Uterus (tissue), 4 donors: ENCODE measurements around the gene DOCK1. TPM values are rescaled to one million over a fixed set of nuclear protein-coding genes. Genes with fewer than 3 reads are reported as not detected.

Experiments
- DNase-seq, 2 donors: peaks; one replicate each; pipeline ENCODE4 v3.0.0-alpha.2; 2019 to 2020
- H3K27ac ChIP-seq, 2 donors: fragments of 200-600 bp; sonication (generic); 1 replicate in 1 of 2; 2 replicates in 1 of 2; pipeline ENCODE4 v1.5.1; 2016 to 2018
- H3K27me3 ChIP-seq, 2 donors: fragments of 200-600 bp; sonication (generic); one replicate each; pipeline ENCODE4 v1.5.1; 2018 to 2019; ENCODE audit warnings: control low read depth in 1 of 2
- H3K36me3 ChIP-seq, 2 donors: fragments of 200-600 bp; sonication (generic); one replicate each; pipeline ENCODE4 v1.5.1; 2019; ENCODE audit warnings: control low read depth in 1 of 2
- H3K4me1 ChIP-seq, 2 donors: fragments of 200-600 bp; sonication (generic); one replicate each; pipeline ENCODE4 v1.5.1; 2018 to 2019; ENCODE audit warnings: control low read depth in 1 of 2
- H3K4me3 ChIP-seq, 2 donors: fragments of 200-600 bp; sonication (generic); 1 replicate in 1 of 2; 2 replicates in 1 of 2; pipeline ENCODE4 v1.5.1; 2018 to 2019; ENCODE audit warnings: mild to moderate bottlenecking in 1 of 2
- H3K9me3 ChIP-seq, 2 donors: fragments of 200-600 bp; sonication (generic); one replicate each; pipeline ENCODE4 v1.5.1; 2019; ENCODE audit warnings: control low read depth in 1 of 2
- POLR2A ChIP-seq, 2 donors: fragments of 450-650 bp; IDR thresholded peaks; one replicate each; pipeline ENCODE4 v1.6.1; 2016; ENCODE audit warnings: antibody characterized with exemption in 2 of 2, mild to moderate bottlenecking in 1 of 2, moderate library complexity in 1 of 2
- intact Hi-C: fragments of 100-400 bp; cut with DNase I; formaldehyde crosslinking; loops from one replicate; pipeline ENCODE4 v1.15.1; 2023; ENCODE audit warnings: low total_unique reads
- total RNA-seq, 4 donors: library from RNA; depleted of rRNA in 3 of 4; stranded (reverse); fragments of >200 nt in 3 of 4; gene quantifications; one replicate each; pipeline versions ENCODE4 v1.1.0 to v1.2.4, GENCODE V29; 2014 to 2023
- TF ChIP-seq, protein P1 (sequence below), 4 experiments: fragments of 200-600 bp in 2 of 4; fragments of 450-650 bp in 2 of 4; sonication (generic) in 2 of 4; IDR thresholded peaks; one replicate each; pipeline ENCODE4 v1.5.1; 2016 to 2019; ENCODE audit warnings: antibody characterized with exemption in 4 of 4, mild to moderate bottlenecking in 2 of 4, moderate library complexity in 1 of 4
- donor health status: DM: yes; HTN: yes; CAD: no.

The DOCK1 gene
- total RNA-seq, 4 donors from 2014 or later = 15.6 to 130 (median 65.0) TPM

DNA sequence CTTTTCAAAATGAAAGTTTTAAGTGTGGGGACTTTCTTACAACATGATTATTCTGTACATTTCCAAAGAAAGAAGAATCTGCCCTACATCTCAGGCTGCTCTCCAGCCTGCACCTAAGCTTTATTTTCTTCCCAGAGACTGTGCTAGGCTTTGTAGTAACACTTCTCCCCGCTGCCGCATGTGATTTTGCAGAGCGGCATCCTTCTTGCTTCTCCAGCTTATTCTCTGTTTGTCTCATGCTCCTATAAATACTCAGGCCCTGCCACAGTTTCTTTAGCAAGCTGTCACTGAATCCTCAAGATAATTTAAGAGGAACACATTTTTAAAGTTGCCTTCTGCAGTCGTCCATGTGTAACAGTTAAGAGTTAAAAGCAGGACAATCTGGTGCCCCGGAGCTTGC is 237.6 kb downstream of the DOCK1 start:
- no peaks in the 10 kb centered on the region for H3K9me3 ChIP-seq
- no peaks in the 10 kb centered on the region for H3K4me1 ChIP-seq
- no peak overlapping the region for H3K4me3 ChIP-seq
- no peak for DNase-seq
- no peaks in the 10 kb centered on the region for H3K27me3 ChIP-seq
- intact Hi-C loops = no loop called here
- TF ChIP-seq, protein P1, sequence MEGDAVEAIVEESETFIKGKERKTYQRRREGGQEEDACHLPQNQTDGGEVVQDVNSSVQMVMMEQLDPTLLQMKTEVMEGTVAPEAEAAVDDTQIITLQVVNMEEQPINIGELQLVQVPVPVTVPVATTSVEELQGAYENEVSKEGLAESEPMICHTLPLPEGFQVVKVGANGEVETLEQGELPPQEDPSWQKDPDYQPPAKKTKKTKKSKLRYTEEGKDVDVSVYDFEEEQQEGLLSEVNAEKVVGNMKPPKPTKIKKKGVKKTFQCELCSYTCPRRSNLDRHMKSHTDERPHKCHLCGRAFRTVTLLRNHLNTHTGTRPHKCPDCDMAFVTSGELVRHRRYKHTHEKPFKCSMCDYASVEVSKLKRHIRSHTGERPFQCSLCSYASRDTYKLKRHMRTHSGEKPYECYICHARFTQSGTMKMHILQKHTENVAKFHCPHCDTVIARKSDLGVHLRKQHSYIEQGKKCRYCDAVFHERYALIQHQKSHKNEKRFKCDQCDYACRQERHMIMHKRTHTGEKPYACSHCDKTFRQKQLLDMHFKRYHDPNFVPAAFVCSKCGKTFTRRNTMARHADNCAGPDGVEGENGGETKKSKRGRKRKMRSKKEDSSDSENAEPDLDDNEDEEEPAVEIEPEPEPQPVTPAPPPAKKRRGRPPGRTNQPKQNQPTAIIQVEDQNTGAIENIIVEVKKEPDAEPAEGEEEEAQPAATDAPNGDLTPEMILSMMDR (IDR thresholded peaks at IDR 0.05) = no peak
- no peak for TF ChIP-seq POLR2A (IDR thresholded peaks at IDR 0.05)
- H3K27ac ChIP-seq = no peak overlapping the region
- H3K36me3 ChIP-seq = no peaks in the 10 kb centered on the region

DNA sequence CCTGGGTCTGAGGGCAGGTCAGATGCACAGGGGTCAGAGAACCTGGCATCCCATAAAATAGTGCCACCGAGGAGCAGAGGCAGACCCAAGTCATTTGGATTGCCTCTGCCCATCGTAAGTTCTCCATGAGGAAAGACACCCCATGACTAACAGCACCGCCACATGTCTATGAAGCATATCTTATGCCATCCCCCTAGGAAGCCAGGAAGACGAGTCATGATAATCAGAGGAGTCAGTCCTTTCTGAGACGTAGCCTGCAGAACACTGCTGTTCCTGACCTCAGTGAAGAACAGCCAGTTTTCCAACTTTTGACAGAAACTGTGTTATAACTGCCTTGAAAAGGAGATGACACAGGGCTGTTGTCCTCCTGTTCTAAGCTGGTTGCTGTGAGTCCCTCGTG is 239.9 kb downstream of the DOCK1 start:
- intact Hi-C loops = no loop called here

DNA sequence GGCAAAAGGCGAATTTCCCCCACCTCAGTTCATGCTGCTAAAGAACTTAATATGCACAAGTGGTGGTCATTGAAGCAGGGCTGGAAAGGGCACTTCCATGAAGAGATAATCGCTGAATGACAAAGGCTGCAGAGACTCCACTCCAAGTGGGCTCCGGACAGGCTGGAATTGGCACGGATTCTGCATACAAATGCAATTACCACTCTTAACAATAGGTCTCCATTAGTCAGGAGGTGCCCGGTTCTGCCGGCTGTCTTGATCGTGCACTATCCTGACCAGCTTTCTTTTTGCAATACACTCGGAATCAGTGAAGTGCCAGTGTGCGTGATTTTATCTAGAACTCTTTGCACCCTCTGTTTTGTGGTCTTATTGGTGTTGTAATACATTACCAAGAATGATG is 241.4 kb downstream of the DOCK1 start:
- intact Hi-C loops = no loop called here
- no peaks in the 10 kb centered on the region for H3K9me3 ChIP-seq

More for the DNA sequence above, 239.9 kb downstream of the DOCK1 start:
- no peak for DNase-seq
- Histone ChIP-seq H3K36me3 (no peaks in the 10 kb centered on the region), H3K9me3 (no peaks in the 10 kb centered on the region), H3K27ac (no peak overlapping the region), H3K27me3 (no peaks in the 10 kb centered on the region), H3K4me3 (no peak overlapping the region), H3K4me1 (no peaks in the 10 kb centered on the region)
- no peak for TF ChIP-seq POLR2A (IDR thresholded peaks at IDR 0.05)
- TF ChIP-seq, protein P1 (IDR thresholded peaks at IDR 0.05) = no peak

DNA sequence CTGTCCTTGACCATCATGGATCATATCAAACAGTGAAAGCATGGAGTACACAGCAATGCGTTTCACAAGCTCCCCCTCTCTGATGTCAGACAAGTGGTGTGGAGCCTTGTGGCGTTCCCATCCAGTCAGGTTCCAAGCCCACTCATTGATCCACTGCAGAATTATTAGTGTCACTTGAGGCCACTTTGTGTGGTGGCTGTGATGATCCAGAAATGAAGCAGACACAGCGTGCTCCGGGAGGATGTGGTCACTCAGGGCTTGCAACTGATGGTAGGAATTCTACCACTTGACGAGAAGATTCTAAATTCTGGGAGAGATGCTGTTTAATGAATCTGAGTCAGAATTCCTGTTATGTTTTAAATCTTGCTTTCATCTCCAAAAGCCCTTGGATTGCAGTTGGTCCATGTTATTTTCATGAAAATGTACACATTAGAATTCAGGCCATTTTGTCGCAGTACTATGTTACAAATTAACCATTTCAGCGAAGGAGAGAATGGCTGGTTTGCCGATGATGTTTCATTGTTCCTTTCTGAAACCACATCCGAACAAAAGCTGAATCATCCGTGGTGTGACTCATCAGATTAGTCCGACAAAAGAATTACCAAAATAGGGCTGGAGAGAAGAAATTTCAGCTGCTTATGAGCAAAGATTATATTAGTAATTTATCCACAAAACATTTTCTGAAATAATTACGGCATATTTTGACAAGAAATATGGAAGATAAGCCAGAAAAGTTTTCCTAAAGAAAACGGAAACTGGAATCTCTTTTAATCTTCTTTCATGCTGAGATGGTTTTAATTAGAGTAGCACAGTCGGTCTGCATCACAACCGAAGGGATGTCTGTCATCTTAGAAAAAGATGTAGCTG is 243.1 kb downstream of the DOCK1 start:
- TF ChIP-seq POLR2A (IDR thresholded peaks at IDR 0.05) = no peak
- TF ChIP-seq, protein P1 (IDR thresholded peaks at IDR 0.05) = no peak
- no peak overlapping the region for H3K4me3 ChIP-seq
- no peaks in the 10 kb centered on the region for H3K36me3 ChIP-seq
- intact Hi-C loops = no loop called here
- DNase-seq = no peak
- no peaks in the 10 kb centered on the region for H3K27me3 ChIP-seq
- no peaks in the 10 kb centered on the region for H3K9me3 ChIP-seq
- H3K4me1 ChIP-seq = no peaks in the 10 kb centered on the region
- H3K27ac ChIP-seq = no peak overlapping the region

More for the DNA sequence above, 241.4 kb downstream of the DOCK1 start:
- H3K36me3 ChIP-seq = no peaks in the 10 kb centered on the region
- H3K27ac ChIP-seq = no peak overlapping the region
- TF ChIP-seq POLR2A (IDR thresholded peaks at IDR 0.05) = no peak
- TF ChIP-seq, protein P1 (IDR thresholded peaks at IDR 0.05) = no peak
- H3K27me3 ChIP-seq = no peaks in the 10 kb centered on the region
- no peaks in the 10 kb centered on the region for H3K4me1 ChIP-seq
- DNase-seq = no peak
- no peak overlapping the region for H3K4me3 ChIP-seq

DNA sequence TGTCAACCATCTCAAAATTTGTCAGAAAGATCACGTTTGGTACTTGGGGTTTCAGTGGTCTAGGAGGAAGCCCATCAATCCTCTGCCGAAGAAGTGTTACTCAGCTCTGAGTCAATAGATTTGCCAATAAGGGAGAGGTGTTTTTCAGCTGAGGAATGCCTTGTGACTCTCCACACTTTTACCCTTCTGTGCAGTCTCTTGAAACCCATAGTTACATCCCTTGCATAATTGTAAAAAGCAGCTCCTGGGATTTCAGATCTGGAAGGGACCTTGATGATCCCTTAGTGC is 243.6 kb downstream of the DOCK1 start:
- no peaks in the 10 kb centered on the region for H3K4me1 ChIP-seq
- DNase-seq = no peak
- H3K27ac ChIP-seq = no peak overlapping the region
- H3K27me3 ChIP-seq = no peaks in the 10 kb centered on the region
- no peaks in the 10 kb centered on the region for H3K36me3 ChIP-seq
- no peak for TF ChIP-seq POLR2A (IDR thresholded peaks at IDR 0.05)
- TF ChIP-seq, protein P1 (IDR thresholded peaks at IDR 0.05) = no peak
- no peaks in the 10 kb centered on the region for H3K9me3 ChIP-seq
- no peak overlapping the region for H3K4me3 ChIP-seq
- intact Hi-C loops = no loop called here
